ENCODE measurements around the gene AGER.

DNA sequence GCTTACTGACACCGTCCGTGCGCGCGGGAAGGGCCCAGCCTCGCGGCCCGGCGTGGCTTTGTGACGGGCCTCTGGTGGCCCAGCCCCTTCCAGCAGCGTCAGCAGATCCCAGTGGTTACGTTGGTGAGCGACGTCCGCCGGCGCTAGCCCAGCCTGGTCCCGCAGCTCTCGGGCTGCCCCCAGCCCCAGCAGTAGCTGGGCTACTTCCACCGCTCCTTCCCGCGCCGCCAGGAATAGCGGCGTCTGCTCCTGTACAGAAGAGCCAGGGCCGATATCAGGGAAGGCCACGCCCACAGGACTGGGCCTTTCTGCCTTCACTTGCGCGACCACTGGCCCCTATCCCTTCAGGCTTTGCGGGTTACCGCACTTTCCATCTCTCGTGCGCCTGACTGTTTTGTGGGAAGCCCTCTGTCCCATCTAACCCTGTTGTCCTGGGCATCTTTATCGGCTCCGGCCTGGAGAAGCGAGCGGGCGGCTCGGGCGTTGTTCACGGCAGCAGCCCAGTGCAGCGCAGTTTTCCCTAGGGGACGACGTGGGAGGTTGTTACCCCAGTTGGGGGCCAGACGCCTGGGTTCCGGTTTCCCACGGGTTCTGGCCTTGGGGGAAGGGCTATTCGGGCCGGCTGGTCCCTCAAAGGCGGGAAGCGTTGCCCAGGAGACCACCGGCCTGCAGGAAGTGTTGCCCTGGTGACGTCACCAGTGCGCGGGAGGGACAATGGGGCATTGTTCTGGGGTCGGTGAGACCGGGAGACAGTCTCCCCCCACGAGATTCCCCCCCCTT is 12.0 kb upstream of the AGER start:
- peak; percentile 97 to 99 (median 99) for TF ChIP-seq POLR2A (IDR thresholded peaks at IDR 0.05)
- peak in 1 of 7 experiments; percentile 9 for TF ChIP-seq CTCF (IDR thresholded peaks at IDR 0.05)
